Fibroblast of lung (primary cell): Measurements from ENCODE around the gene CACNA2D3. TPM values are rescaled to one million over a fixed set of nuclear protein-coding genes. Genes with fewer than 3 reads are reported as not detected.

Experiments used
- DNase-seq, 2 donors: peaks; one replicate each; pipeline versions ENCODE4 v3.0.0 to v3.0.0-alpha.2; 2010; ENCODE audit warnings: low read depth in 2 of 2
- H2AFZ ChIP-seq: 2 replicates; pipeline ENCODE4 v1.5.1; 2012; ENCODE audit warnings: low read length, control low read depth, inconsistent platforms
- H3K27ac ChIP-seq: 2 replicates; pipeline ENCODE4 v1.5.1; 2011; ENCODE audit warnings: low read length, control low read depth; ENCODE audit not compliant: insufficient read depth
- H3K27me3 ChIP-seq: 2 replicates; pipeline ENCODE4 v1.5.1; 2011; ENCODE audit warnings: mild to moderate bottlenecking, low read length; ENCODE audit not compliant: control insufficient read depth, insufficient read depth
- H3K36me3 ChIP-seq: 2 replicates; pipeline ENCODE4 v1.5.1; 2011; ENCODE audit warnings: low read length; ENCODE audit not compliant: control insufficient read depth, insufficient read depth
- H3K4me1 ChIP-seq: 2 replicates; pipeline ENCODE4 v1.5.1; 2011; ENCODE audit warnings: low read length; ENCODE audit not compliant: control insufficient read depth, insufficient read depth; ENCODE audit errors: extremely low read depth
- H3K4me2 ChIP-seq: 2 replicates; pipeline ENCODE4 v1.5.1; 2011; ENCODE audit warnings: low read length, control low read depth; ENCODE audit not compliant: insufficient read depth; ENCODE audit errors: extremely low read depth
- H3K4me3 ChIP-seq, 4 experiments: fragments of 200-600 bp in 1 of 4; sonication (generic) in 1 of 4; replicated peaks in 1 of 4; 2 replicates each; pipeline ENCODE4 v1.5.1; 2011 to 2016; ENCODE audit warnings: low read length in 4 of 4, low read depth in 3 of 4, mild to moderate bottlenecking in 3 of 4, control low read depth in 2 of 4, inconsistent platforms in 1 of 4, mixed read lengths in 1 of 4; ENCODE audit not compliant: insufficient read depth in 1 of 4; ENCODE audit errors: control extremely low read depth in 1 of 4
- H3K79me2 ChIP-seq: 2 replicates; pipeline ENCODE4 v1.5.1; 2012; ENCODE audit warnings: mild to moderate bottlenecking, low read length, inconsistent platforms; ENCODE audit not compliant: control insufficient read depth, insufficient read depth
- H3K9ac ChIP-seq: 2 replicates; pipeline ENCODE4 v1.5.1; 2011; ENCODE audit warnings: mild to moderate bottlenecking, low read length, control low read depth; ENCODE audit not compliant: insufficient read depth
- H3K9me3 ChIP-seq: 2 replicates; pipeline ENCODE4 v1.5.1; 2012; ENCODE audit warnings: low read depth, low read length; ENCODE audit not compliant: control insufficient read depth, insufficient read depth
- H4K20me1 ChIP-seq: 2 replicates; pipeline ENCODE4 v1.5.1; 2011; ENCODE audit warnings: low read length; ENCODE audit not compliant: control insufficient read depth, insufficient read depth; ENCODE audit errors: extremely low read depth
- EZH2 ChIP-seq: IDR thresholded peaks from 2 replicates; pipeline ENCODE4 v1.5.1; 2012; ENCODE audit warnings: low read length, control low read depth, mild to moderate bottlenecking; ENCODE audit errors: missing control alignments
- polyA plus RNA-seq, 2 donors: library from polyadenylated mRNA; depleted of rRNA in 1 of 2; stranded (reverse) in 1 of 2; unstranded in 1 of 2; fragments of >200 nt; gene quantifications; 2 replicates each; pipeline ENCODE4 v1.2.1, GENCODE V29; 2011 to 2012; ENCODE audit warnings: missing spikeins in 1 of 2
- total RNA-seq: library from RNA; depleted of rRNA; stranded (reverse); fragments of >200 nt; gene quantifications from 2 replicates; pipeline ENCODE4 v1.2.1, GENCODE V29; 2014
- TF ChIP-seq, protein P1 (sequence below), 2 donors: IDR thresholded peaks in 1 of 2; conservative IDR thresholded peaks in 1 of 2; 1 replicate in 1 of 2; 2 replicates in 1 of 2; pipeline ENCODE4 v1.5.1; 2011 to 2012; ENCODE audit warnings: low read length in 2 of 2, control low read depth in 1 of 2, inconsistent platforms in 1 of 2, low read depth in 1 of 2, mild to moderate bottlenecking in 1 of 2

Gene CACNA2D3
- total and polyA plus RNA-seq, 2 donors (not counting 1 experiment from before 2014, with no cell fraction given) = 1.8 to 11.5 TPM

DNA sequence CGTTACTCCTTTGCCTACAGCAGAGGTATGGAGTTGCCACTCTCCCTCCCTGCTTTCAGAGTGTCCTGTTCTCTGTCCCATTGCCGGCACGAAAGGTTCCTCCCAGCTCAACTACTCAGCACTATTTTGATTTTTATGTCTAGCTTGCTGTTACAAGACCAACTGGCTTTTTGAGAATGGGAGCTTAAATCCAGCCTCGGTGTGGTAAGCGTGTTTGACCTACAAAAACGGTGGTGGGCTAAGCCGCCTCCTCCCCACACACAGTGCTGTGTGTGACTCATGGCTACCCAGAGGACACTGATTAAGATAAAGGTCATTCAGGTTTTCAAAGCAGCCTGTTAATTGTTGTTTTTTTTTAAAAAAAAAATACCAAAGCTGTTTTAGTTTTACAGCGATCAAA lies 741.0 kb downstream of the CACNA2D3 start:
- H3K36me3 ChIP-seq = no peaks in the 10 kb centered on the region
- no peak overlapping the region for H2AFZ ChIP-seq
- H3K4me1 ChIP-seq = peaks cover 5% of the 10 kb centered on the region
- H4K20me1 ChIP-seq = no peaks in the 10 kb centered on the region
- H3K9ac ChIP-seq = no peak overlapping the region
- H3K27me3 ChIP-seq = no peaks in the 10 kb centered on the region
- H3K4me3 ChIP-seq = no peak overlapping the region
- DNase-seq = peak in 1 of 2 donors; percentile 73
- H3K27ac ChIP-seq = no peak overlapping the region
- no peaks in the 10 kb centered on the region for H3K79me2 ChIP-seq
- TF ChIP-seq, protein P1, sequence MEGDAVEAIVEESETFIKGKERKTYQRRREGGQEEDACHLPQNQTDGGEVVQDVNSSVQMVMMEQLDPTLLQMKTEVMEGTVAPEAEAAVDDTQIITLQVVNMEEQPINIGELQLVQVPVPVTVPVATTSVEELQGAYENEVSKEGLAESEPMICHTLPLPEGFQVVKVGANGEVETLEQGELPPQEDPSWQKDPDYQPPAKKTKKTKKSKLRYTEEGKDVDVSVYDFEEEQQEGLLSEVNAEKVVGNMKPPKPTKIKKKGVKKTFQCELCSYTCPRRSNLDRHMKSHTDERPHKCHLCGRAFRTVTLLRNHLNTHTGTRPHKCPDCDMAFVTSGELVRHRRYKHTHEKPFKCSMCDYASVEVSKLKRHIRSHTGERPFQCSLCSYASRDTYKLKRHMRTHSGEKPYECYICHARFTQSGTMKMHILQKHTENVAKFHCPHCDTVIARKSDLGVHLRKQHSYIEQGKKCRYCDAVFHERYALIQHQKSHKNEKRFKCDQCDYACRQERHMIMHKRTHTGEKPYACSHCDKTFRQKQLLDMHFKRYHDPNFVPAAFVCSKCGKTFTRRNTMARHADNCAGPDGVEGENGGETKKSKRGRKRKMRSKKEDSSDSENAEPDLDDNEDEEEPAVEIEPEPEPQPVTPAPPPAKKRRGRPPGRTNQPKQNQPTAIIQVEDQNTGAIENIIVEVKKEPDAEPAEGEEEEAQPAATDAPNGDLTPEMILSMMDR (conservative IDR thresholded peaks at IDR 0.05 in 1 of 2, IDR thresholded peaks at IDR 0.05 in 1 of 2; ENCODE audit: low read depth in 1 of 2, low read length in 2 of 2) = no peak
- TF ChIP-seq EZH2 = no peak
- H3K4me2 ChIP-seq = no peak overlapping the region
- no peaks in the 10 kb centered on the region for H3K9me3 ChIP-seq

DNA sequence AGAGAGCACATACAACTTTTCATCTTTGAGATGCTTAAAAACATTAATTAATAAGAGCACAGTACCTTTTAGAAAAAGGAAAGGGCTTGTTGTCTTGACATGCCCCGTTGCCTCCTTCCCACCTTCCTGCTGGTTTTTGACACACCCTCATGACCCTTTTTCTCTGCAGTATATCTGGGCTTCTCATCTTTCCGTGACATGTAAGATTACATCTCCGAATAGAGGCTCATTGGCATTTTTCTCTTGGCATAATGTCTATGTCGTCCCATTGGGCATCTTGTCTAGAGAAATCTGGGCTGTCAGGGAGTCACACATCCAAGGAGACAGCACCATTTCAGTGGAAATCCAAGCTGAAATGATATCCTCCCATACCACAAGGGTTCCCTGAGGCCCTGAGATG lies 741.4 kb downstream of the CACNA2D3 start:
- H3K4me3 ChIP-seq = no peak overlapping the region
- no peaks in the 10 kb centered on the region for H3K27me3 ChIP-seq
- H3K36me3 ChIP-seq = no peaks in the 10 kb centered on the region
- no peak overlapping the region for H3K4me2 ChIP-seq
- no peaks in the 10 kb centered on the region for H3K79me2 ChIP-seq
- TF ChIP-seq, protein P1 (conservative IDR thresholded peaks at IDR 0.05 in 1 of 2, IDR thresholded peaks at IDR 0.05 in 1 of 2; ENCODE audit: low read depth in 1 of 2, low read length in 2 of 2) = no peak
- no peak for TF ChIP-seq EZH2
- peaks cover 3% of the 10 kb centered on the region for H3K4me1 ChIP-seq
- no peak overlapping the region for H3K9ac ChIP-seq
- H2AFZ ChIP-seq = no peak overlapping the region
- no peaks in the 10 kb centered on the region for H4K20me1 ChIP-seq
- no peaks in the 10 kb centered on the region for H3K9me3 ChIP-seq
- H3K27ac ChIP-seq = no peak overlapping the region
- no peak for DNase-seq

GRCh38 chr3:54865316-54865715 lies 743.0 kb downstream of the CACNA2D3 start:
- no peaks in the 10 kb centered on the region for H3K9me3 ChIP-seq
- DNase-seq = no peak
- H2AFZ ChIP-seq = no peak overlapping the region
- H3K9ac ChIP-seq = no peak overlapping the region
- no peak overlapping the region for H3K4me2 ChIP-seq
- no peaks in the 10 kb centered on the region for H4K20me1 ChIP-seq
- H3K4me3 ChIP-seq = no peak overlapping the region
- TF ChIP-seq, protein P1 (conservative IDR thresholded peaks at IDR 0.05 in 1 of 2, IDR thresholded peaks at IDR 0.05 in 1 of 2; ENCODE audit: low read depth in 1 of 2, low read length in 2 of 2) = no peak
- no peak for TF ChIP-seq EZH2
- H3K4me1 ChIP-seq = no peaks in the 10 kb centered on the region
- no peaks in the 10 kb centered on the region for H3K27me3 ChIP-seq
- H3K36me3 ChIP-seq = no peaks in the 10 kb centered on the region
- no peak overlapping the region for H3K27ac ChIP-seq
- H3K79me2 ChIP-seq = no peaks in the 10 kb centered on the region
